Subcutaneous adipose tissue (tissue), 4 donors: ENCODE measurements around the gene SPAG6. TPM values are rescaled to one million over a fixed set of nuclear protein-coding genes. Genes with fewer than 3 reads are reported as not detected.

Experiments
- CTCF ChIP-seq: fragments of 450-650 bp; IDR thresholded peaks from one replicate; pipeline ENCODE4 v1.5.1; 2016; ENCODE audit warnings: low read depth, mild to moderate bottlenecking, control low read depth, antibody characterized with exemption, moderate library complexity
- total RNA-seq, 4 donors: library from RNA; depleted of rRNA; stranded (reverse); fragments of >200 nt; gene quantifications; one replicate each; pipeline ENCODE4 v1.1.0, GENCODE V29; 2016

SPAG6 gene
- under 1 TPM in 1 of 4 donors, not detected in 3; 0.34 TPM for total RNA-seq

- no peak for TF ChIP-seq CTCF
Measured at GRCh38 chr10:22345301-22346095, at the start of gene SPAG6. Gene SPAG6, plus strand, starts transcription at chr10:22345496. Its CDS starts 116 bp downstream, at chr10:22345612.

GRCh38 chr10:22301193-22301592 is 44.1 kb upstream of the SPAG6 start:
- no peak for TF ChIP-seq CTCF

- TF ChIP-seq CTCF = no peak
Measured at GRCh38 chr10:22303461-22303860, 41.8 kb upstream of the SPAG6 start.

- TF ChIP-seq CTCF = no peak
Measured at GRCh38 chr10:22305721-22306120, 39.6 kb upstream of the SPAG6 start.

GRCh38 chr10:22308390-22308789 is 36.9 kb upstream of the SPAG6 start:
- TF ChIP-seq CTCF = no peak

- no peak for TF ChIP-seq CTCF
Measured at GRCh38 chr10:22309180-22310000, 35.9 kb upstream of the SPAG6 start.

- no peak for TF ChIP-seq CTCF
Measured at GRCh38 chr10:22310928-22311327, 34.4 kb upstream of the SPAG6 start.
